Stimulated activated CD4-positive, alpha-beta T cell treated with anti-CD3 and anti-CD28 coated beads, Interleukin-4, amount 100 ng/mL, for 24 hours (primary cell): ENCODE data around the gene TMEM135.
"Not testable (repeated sequence)": the region's sequence is repeated elsewhere in the genome, so short reads cannot be mapped to it uniquely, and the experiment has no call there.

Source experiments
- DNase-seq: peaks from one replicate; pipeline ENCODE4 v3.0.0-alpha.2; 2020

Gene TMEM135

DNA sequence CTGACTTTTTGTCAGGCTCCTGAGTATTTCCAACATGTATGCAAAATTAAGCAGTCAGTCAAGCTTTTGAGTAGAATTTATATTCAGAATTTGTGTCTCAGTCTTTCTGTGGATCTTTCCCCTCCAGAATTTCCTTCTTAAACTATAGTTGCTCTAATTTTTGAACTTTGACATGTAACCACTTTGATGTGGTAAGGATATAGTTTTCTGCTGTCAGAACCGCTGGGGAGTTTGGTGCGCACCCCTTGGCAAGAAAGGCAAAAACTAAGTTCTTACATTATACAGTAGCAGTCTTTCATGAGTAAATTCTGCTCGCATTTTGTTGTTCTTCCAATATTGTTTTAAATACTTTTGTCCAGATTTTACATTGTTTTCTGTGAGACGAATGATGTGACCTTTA is 105.9 kb downstream of the TMEM135 start:
- DNase-seq: no peak

DNA sequence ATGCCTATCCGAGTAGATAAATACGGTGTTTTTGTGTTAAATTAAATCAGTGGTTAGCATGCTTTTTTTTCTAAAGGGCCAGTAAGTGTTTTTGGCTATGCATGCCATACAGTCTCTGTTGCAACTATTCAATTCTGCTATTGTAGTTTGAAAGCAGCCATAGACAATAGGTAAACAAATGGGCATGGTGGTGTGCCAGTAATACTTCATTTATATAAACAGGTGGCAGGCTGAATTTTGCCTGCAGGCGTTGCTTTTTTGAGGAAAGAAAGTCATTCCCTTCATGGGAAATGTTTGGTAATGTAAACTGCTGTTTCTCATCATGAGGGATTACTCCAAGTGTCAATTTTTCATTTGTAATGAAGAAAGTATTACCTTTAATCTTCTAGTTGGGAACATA is 106.5 kb downstream of the TMEM135 start:
- DNase-seq: no peak

DNA sequence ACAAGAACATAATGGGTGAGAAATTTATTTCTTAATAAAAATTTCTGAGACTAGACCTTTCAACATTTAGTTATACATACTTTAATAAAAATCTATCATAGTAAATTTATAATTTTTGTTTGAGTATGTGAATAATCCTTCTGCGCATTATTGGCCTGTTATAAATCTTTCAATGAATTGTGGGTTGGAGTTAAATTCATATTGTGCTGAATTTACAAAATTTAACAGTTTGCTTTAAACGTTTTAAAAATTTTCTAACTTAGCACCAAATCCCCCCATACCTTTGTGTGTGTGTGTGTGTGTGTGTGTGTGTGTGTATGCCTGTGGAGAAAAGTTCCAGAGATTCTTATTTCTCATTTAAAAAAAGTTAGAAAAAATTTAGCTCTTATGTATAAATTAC is 111.0 kb downstream of the TMEM135 start:
- DNase-seq: no peak

DNA sequence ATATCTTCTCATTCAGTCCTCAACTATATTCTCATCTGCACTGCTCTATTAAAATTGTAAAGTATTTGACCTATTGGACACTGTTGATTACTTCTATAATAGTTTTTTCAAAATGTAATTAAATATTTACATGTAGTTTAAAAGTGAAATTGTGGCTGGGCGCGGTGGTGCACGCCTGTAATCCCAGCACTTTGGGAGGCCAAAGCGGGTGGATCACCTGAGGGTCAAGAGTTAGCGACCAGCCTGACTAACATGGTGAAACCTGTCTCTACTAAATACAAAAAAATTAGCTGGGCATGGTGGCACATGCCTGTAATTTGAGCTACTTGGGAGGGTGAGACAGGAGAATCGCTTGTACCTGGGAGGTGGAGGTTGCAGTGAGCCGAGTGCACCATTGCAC is 112.0 kb downstream of the TMEM135 start:
- DNase-seq: not testable (repeated sequence)

DNA sequence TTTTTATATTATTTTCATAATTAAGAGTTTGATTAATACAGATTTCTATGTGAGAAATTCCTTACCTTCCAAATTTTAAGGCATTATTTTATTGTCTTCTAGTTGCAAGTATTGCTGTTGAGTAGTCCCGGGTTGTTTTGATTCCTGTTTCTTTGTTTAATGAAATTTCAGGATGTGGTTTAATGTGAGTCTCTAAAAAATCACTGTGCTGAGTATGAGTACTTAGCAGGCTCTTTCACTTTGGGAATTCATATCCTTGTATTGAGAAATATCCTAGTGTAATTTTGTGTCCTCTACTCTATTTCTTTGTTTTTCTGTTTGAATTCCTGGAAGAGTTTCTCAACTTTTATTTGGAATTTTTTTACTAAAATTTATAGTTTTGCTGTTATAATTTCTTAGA is 113.2 kb downstream of the TMEM135 start:
- no peak for DNase-seq

DNA sequence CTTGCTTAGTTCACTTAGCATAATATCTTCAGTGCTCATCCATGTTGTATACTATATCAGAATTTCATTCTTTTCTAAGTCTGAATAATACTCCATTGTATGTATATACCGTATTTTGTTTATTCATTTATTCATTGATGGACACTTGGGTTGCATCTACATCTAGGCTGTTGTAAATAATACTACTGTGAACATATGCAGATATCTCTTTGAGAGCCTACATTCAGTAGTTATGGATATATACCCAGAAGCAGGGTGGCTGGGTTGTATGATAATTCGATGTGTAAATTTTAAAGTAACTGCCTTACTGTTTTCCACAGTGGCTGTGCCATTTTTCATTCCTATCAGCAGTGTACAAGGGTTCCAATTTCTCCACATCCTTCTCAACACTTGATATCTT is 116.5 kb downstream of the TMEM135 start:
- no peak for DNase-seq

DNA sequence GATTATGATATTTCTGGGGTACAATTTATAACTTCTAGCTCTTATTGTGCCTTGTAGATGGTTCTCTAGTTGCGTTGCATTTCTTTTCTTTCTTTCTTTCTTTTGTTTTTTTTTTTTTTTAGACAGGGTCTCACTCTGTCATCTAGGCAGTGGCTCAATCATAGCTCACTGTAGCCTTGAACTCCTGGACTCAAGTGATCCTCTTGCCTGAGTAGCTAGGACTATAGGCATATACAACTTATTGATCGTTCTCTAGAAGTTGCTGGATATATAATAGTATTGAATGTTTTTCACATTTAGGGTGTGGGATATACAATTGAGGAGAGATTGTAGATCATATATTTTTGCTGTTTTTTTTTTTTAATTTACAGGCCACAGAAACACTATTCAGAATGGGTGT is 119.2 kb downstream of the TMEM135 start:
- DNase-seq: no peak

DNA sequence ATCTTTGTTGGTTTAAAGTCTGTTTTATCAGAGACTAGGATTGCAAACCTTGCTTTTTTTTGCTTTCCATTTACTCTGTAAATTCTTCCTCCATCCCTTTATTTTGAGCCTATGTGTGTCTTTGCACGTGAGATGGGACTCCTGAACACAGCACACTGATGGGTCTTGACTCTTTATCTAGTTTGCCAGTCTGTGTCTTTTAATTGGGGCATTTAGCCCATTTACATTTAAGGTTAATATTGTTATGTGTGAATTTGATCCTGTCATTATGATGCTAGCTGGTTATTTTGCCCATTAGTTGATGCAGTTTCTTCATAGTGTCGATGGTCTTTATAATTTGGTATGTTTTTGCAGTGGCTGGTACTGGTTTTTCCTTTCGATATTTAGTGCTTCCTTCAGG is 131.3 kb downstream of the TMEM135 start:
- not testable (repeated sequence) for DNase-seq

DNA sequence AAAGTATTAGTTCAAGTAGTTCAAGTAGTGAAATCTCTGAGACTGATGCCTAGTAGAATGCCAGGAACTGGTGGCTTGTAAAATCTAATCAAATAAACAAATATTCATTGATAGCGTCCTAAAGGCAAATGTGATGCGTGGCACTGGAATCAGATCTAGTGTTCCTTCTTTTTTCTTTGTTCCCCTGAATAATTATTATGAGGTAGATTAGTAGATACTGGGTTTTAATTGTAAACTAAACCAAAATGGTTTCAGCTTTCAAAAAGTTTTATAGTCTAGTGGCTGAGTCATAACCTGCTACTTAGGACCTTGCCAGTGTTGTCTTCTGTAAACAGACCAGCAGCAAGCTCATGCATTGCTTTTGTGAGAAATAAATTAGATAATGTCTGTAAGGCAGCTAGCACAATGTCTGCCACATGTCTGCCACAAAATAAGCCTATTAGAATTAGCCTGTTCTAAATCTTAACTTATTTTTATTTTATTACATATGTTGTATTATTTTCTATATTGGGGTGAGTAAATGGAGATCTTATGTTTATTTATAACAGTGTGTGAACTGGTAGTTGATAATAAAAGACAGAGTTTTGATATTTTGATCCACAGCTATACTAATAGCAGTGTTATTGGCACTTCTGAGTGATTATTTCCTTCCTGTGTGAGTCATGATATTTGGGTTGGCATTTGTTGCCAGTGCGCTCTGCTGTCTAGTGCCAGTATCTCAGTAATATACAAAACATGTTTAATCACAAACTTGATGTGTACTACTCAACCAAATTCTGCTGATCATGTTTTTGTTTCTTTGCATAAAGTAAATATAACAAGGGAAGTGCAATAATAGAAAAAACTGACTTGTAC is 135.7 kb downstream of the TMEM135 start:
- no peak for DNase-seq

DNA sequence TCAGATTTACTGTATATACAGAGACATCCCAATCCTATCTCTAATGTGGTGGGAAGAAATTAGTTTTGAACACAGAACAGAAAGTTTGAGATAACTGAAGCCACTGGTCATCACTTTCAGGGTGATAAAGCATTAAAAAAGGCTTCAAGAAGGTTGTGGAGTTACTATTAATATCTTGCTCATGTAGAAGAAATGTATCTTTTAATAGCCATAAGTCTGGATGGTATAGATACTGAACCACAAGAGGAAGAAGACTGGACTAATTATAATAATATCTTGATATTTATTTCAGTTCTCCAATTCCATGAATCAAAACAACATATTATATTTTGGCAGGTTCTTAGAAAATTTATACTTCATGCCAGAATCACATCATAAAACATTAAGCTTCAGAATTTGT is 137.1 kb downstream of the TMEM135 start:
- DNase-seq: no peak

DNA sequence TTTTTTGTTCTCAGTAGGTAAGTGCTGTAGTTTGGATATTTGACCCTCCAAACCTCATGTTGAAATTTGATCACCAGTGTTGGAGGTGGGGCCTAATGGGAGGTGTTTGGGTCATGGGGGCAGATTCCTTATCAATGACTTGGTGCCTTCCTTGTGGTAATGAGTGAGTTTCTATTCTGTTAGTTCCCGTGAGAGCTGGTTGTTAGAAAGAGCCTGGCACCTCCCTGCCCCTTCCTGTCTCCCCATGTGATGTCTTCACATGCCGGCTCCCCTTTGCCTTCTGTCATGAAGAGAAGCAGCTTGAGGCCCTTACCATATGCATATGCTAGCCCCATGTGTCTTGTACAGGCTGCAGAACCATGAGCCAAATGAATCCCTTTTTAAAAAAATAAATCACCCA is 138.3 kb downstream of the TMEM135 start:
- DNase-seq: no peak

DNA sequence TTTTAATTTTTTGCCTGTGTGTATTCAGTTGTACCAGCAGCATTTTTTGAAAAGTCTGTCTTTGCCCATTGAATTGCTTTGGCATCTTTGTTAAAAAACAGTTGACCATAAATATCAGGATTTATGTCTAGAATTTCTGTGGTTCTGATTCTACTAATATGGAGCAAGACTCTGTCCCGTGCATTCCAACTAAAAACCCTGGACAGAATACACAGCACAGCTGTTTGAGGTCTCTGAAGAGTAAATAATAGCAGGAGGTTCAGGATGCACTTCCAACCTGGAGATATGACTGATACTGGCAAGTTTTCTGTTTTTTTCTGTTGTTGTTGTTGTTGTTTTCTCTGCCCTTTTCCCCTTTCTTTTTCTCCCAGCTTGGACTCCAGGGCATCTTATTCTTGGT is 141.9 kb downstream of the TMEM135 start:
- DNase-seq: no peak

DNA sequence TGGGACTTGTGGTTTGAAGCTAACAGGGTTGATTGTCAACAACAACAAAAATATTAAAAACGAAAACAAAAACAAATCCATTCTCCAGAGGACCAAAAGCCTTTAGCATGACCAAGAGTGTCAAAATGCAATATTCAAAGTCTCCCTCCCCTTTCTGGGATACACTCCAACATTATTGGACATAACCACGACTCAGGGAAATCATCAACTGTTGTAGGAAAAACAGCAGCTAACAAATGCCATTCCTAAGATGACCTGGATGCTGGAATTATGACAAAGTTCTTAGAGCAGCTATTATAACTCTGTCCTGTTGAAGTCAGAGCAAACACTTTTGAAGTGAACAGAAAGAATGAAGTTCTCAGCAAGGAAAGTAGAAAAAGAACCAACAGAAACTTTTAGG is 143.0 kb downstream of the TMEM135 start:
- DNase-seq: no peak

DNA sequence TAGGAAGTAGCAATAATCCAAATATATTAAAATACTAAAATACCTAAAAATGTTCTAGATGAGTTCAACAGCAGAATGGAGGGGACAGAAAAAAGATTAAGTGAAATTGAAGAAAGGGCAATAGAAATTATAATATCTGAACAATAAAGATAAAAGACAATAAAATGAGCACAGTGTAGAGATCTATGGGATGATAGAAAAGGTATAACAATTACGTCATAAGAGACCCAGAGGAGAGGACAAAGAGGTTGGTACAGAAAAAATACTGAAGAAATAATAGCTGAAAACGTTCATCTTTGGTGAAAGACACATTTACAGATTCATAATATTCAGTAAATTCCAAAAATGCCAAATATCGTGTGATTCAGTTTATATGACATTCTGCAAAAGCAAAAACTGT is 143.4 kb downstream of the TMEM135 start:
- DNase-seq: no peak

DNA sequence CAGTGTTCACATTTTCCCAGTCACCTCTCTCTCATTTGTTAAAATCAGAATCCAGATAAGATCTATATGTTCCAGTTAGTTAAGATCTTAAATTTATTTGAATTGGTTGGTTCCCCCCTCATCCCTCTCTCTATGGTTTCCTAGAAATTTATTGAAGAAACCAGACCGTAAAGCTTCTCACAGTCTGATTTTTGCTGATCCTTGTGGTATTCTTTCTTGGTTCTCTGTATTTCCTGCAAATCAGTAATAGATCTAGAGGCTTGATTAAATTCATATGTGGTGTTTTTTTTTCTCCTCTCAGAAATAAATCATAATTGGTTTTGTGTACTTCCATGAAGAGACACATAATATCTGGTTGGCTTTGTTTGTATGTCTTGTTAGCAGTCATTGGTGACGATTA is 147.5 kb downstream of the TMEM135 start:
- no peak for DNase-seq

DNA sequence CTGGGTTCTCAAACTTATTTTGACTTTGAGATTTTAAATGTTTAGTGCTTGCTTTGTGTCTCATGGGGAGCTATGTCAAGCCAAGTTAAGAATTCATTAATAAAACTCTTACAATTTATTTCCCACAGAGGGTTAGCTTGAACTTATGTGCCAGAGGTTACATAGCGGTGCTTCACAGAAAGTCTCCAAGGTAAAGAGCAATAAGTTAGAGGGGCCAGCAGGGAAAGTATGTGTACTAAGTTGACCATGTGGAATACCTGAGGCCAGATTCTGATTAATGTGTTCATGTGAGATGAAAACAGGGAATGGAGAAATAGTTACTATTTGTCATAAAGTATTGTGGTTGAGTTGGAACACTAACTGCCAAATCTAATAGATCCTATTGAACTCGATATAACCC is 149.3 kb downstream of the TMEM135 start:
- no peak for DNase-seq

DNA sequence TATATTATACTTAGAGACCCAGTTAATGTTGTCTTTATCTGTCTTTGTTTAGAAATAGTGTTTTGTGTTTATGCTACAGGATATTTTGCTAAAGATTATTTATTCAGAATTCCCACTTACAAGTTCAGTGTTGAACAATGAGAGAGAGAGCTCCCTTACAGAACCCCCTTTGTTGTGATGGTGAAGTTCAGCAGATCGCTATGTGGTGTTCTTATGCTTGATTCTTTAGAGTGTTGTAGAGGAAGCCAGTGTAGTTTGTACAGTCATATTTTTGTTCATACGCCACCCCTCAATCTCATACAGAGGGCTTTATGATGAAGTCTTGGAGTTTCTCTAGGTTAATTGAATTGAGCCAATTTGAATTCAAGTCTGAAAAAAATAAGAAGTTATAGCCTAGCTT is 150.2 kb downstream of the TMEM135 start:
- no peak for DNase-seq

DNA sequence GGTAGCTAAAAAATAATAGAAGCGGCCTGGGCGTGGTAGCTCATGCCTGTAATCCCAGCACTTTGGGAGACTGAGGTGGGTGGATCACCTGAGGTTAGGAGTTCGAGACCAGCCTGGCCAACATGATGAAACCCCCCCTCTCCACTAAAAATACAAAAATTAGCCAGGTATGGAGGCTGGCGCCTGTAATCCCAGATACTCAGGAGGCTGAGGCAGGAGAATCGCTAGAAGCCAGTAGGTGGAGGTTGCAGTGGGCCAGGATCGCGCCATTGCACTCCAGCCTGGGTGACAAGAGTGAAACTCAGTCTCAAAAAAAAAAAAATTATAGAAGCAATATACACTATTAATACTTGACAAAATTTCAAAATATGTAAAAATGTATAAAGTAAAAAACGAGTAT is 150.7 kb downstream of the TMEM135 start:
- not testable (repeated sequence) for DNase-seq

DNA sequence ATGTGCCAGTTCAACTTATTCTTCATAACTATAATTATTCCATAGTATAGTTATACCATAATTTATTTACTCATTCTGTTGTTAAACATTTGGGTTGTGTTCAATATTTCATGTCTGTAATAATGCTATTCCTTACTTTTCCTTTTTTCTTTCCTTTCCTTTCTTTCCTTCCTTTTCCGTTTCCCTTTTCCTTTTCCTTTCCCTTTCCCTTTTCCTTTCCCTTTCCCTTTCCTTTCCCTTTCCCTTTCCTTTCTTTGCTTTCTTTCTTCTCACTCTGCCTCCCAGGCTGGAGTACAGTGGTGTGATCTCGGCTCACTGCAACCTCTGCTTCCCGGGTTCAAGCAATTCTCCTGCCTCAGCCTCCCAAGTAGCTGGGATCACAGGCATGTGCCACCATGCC is 151.2 kb downstream of the TMEM135 start:
- DNase-seq: not testable (repeated sequence)

DNA sequence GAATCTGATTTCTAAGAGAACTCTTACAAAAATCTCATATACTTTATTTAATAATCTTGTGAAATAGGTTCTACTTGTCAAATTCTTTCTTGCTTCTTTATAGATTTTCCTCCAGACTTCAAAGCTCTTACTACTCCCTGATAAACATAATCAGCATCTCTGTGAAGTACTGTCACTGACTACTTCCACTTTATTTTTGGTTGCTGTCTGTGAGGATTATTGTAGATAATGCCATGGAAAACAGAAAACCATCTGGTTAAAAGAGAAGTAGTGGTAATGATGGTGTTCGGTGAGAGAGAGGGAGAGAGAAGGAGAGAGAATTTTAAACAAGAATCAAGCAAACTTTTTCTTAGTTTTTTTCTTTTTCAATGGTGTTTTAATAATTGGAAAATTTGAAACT is 152.3 kb downstream of the TMEM135 start:
- no peak for DNase-seq

DNA sequence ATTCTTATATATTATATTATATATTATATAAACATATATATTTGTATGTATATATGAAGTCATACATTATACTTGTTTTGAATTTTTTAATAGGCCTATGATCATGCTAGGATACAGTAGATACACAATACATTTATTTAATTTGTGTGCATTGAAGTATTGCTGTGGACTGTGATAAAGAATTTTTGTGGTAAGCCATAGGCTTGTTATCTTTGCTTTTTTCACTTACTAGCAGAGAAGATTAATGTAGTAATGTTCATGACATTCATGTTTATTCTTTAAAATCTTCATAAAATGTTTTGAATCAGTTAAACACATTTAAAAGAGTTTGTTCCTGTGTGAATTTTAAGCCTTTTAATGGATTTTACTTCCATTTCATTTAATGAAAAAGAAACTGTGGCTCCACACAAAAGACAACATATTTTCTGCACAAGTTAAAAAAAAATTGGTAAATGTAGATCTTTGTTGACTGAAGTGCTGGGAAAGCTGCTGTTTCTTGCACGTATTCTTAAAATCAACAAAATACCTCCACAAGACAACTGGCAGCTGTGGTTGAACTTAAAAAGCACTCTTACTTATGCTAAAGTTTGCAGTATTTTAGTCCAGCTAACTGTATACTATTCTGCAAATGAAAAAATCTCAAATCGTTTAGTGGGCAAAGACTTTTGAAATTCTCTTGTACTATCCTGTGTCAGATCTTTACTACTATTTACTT is 156.2 kb downstream of the TMEM135 start:
- DNase-seq: no peak

DNA sequence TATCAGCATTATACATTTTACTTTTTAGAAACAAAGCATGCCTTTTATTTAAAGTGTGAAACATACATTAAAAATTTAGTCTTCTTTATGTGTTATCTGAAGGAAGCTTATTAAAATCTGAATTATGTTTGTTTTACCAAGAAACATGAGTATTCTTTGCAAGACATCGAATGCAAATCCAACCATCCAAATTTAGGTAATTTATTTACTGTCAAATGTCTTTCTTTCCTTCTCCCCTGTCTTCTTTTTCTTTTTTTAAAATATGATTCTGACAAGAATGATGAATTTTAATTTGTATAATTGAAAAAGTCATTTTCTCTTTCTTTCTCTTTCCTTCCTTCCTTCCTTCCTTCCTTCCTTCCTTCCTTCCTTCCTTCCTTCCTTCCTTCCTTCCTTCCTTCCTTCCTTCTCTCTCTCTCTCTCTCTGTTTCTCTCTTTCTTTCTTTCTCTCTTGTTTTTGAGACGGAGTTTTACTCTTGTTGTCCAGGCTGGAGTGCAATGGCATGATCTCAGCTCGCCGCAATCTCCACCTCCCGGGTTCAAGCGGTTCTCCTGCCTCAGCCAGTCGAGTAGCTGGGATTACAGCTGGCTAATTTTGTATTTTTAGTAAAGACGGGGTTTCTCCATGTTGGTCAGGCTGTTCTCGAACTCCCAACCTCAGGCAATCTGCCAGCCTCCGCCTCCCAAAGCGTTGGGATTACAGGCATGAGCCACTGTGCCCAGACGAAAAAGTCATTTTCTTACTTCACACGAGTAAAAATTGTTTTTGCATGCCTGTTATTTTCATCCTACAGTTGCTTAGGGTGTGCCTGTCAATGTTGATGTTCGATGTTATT is 157.5 kb downstream of the TMEM135 start:
- DNase-seq: no peak

DNA sequence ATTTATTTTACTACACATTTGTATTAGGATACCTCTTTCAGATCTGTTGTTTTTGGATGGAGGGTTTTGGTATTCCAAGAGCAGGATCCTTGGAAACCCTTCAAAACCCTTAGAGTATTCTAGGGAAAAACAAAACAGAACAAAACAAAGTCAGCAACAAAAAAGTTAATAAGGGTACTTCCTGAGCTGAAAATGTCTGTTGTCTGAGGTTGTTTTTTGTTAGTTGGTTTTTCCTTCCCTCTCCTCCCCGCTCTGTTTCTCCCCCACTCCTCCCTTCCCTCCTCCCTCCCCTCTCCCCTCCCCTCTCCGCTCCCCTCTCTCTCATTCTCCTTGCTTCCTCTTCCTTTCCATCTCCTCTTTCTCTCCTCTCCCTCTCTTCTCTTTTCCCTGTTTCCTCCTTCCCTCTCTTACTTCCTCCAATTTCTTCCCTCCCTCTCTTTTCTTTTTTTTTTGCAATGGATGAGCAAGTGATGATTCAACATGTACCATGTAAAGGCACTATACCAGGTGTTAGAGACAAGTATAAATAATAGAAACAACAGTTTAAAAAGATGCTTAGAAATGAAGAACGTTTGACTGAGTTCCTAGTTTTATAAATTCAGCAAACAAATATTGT is 160.6 kb downstream of the TMEM135 start:
- no peak for DNase-seq
